HEK293T (cell line): ENCODE measurements around the gene POLDIP2.

Source experiments
- ARNT ChIP-seq: fragments of 450-650 bp; IDR thresholded peaks from 2 replicates; pipeline ENCODE4 v1.6.1; 2017; ENCODE audit warnings: mild to moderate bottlenecking
- BHLHE40 ChIP-seq: fragments of 450-650 bp; IDR thresholded peaks from 2 replicates; pipeline ENCODE4 v1.6.1; 2016; ENCODE audit warnings: mild to moderate bottlenecking, moderate library complexity, borderline replicate concordance
- CTBP1 ChIP-seq: fragments of 450-650 bp; IDR thresholded peaks from 2 replicates; pipeline ENCODE4 v1.6.1; 2016; ENCODE audit warnings: borderline replicate concordance
- FOXA1 ChIP-seq: fragments of 450-650 bp; IDR thresholded peaks from 2 replicates; pipeline ENCODE4 v1.6.1; 2016; ENCODE audit warnings: mild to moderate bottlenecking
- FOXK2 ChIP-seq: fragments of 450-650 bp; IDR thresholded peaks from 2 replicates; pipeline ENCODE4 v1.6.1; 2016; ENCODE audit warnings: mild to moderate bottlenecking
- FOXM1 ChIP-seq: fragments of 450-650 bp; IDR thresholded peaks from 2 replicates; pipeline ENCODE4 v1.6.1; 2017; ENCODE audit warnings: mild to moderate bottlenecking, borderline replicate concordance
- HDGF ChIP-seq: fragments of 450-650 bp; IDR thresholded peaks from 2 replicates; pipeline ENCODE4 v1.6.1; 2017; ENCODE audit warnings: antibody characterized with exemption, borderline replicate concordance
- LEF1 ChIP-seq: fragments of 450-650 bp; IDR thresholded peaks from 2 replicates; pipeline ENCODE4 v1.6.1; 2017; ENCODE audit warnings: mild to moderate bottlenecking, borderline replicate concordance
- SP1 ChIP-seq: fragments of 450-650 bp; IDR thresholded peaks from 2 replicates; pipeline ENCODE4 v1.6.1; 2017
- TARDBP ChIP-seq: fragments of 450-650 bp; IDR thresholded peaks from 2 replicates; pipeline ENCODE4 v1.6.1; 2016
- ZNF384 ChIP-seq: fragments of 450-650 bp; IDR thresholded peaks from 2 replicates; pipeline ENCODE4 v1.6.1; 2016

- TF ChIP-seq TARDBP (no peak), SP1 (no peak), FOXM1 (no peak), FOXA1 (no peak), ZNF384 (no peak), FOXK2 (no peak), BHLHE40 (no peak), ARNT (no peak), LEF1 (no peak), CTBP1 (no peak), HDGF (no peak)
These were observed 8.2 kb upstream of the POLDIP2 start for GRCh38 chr17:28365487-28365886.
